Transverse colon (tissue), 4 donors: ENCODE data around the gene ARID4B. TPM values are rescaled to one million over a fixed set of nuclear protein-coding genes. Genes with fewer than 3 reads are reported as not detected.

Experiments used
- DNase-seq: peaks from one replicate; pipeline ENCODE4 v3.0.0-alpha.2; 2019
- H3K27ac ChIP-seq, 4 donors: fragments of 200-600 bp; sonication (generic); 2 replicates each; pipeline ENCODE4 v1.5.1; 2016 to 2018; ENCODE audit warnings: inconsistent platforms in 4 of 4
- H3K27me3 ChIP-seq: fragments of 200-600 bp; sonication (generic); 2 replicates; pipeline ENCODE4 v1.5.1; 2017; ENCODE audit warnings: inconsistent platforms
- H3K36me3 ChIP-seq, 4 donors: fragments of 200-600 bp; sonication (generic); 2 replicates each; pipeline ENCODE4 v1.5.1; 2017 to 2019; ENCODE audit warnings: inconsistent platforms in 4 of 4
- H3K4me1 ChIP-seq, 4 donors: fragments of 200-600 bp; sonication (generic); 2 replicates each; pipeline ENCODE4 v1.5.1; 2017 to 2020; ENCODE audit warnings: inconsistent platforms in 4 of 4
- H3K4me3 ChIP-seq, 4 donors: fragments of 200-600 bp; sonication (generic); 1 replicate in 1 of 4; 2 replicates in 3 of 4; pipeline versions ENCODE4 v1.5.1 to v1.6.1; 2017 to 2019; ENCODE audit warnings: inconsistent platforms in 4 of 4
- H3K9me3 ChIP-seq, 2 donors: fragments of 200-600 bp; sonication (generic); 2 replicates each; pipeline ENCODE4 v1.5.1; 2017 to 2019; ENCODE audit warnings: inconsistent platforms in 2 of 2
- EP300 ChIP-seq: sonication (generic); formaldehyde crosslinking; IDR thresholded peaks from one replicate; pipeline ENCODE4 v1.6.1; 2017; ENCODE audit warnings: antibody characterized with exemption, low read depth
- POLR2A ChIP-seq: fragments of 450-650 bp; IDR thresholded peaks from one replicate; pipeline ENCODE4 v1.6.1; 2016; ENCODE audit warnings: antibody characterized with exemption, mild to moderate bottlenecking, moderate library complexity
- POLR2AphosphoS5 ChIP-seq, 3 donors: sonication (generic); formaldehyde crosslinking; IDR thresholded peaks; one replicate each; pipeline ENCODE4 v1.6.1; 2016; ENCODE audit warnings: antibody characterized with exemption in 3 of 3
- WGBS, 2 donors: methylation state at CpG; one replicate each; pipeline ENCODE4 v1.1.5; 2018; ENCODE audit warnings: low coverage in 1 of 2; 5-methylcytosine and 5-hydroxymethylcytosine counted together
- in situ Hi-C, 4 donors: fragments of 200-750 bp; cut with MboI; loops; one replicate each; pipeline versions ENCODE4 v1.15.0 to v1.15.1; 2017; ENCODE audit warnings: low sequenced_read_pairs in 3 of 4, low pct_ligation_motif_present in 1 of 4, low pct_unique_long_range_greater_than_20kb in 1 of 4
- intact Hi-C: fragments of 100-400 bp; cut with DNase I; formaldehyde crosslinking; loops from one replicate; pipeline ENCODE4 v1.15.1; 2023; ENCODE audit warnings: low total_unique reads
- total RNA-seq, 4 donors: library from RNA; depleted of rRNA; stranded (reverse); fragments of >200 nt; gene quantifications; one replicate each; pipeline ENCODE4 v1.1.0, GENCODE V29; 2016
- TF ChIP-seq, protein P1 (sequence below), 5 experiments: fragments of 200-600 bp in 3 of 5; fragments of 450-650 bp in 2 of 5; sonication (generic) in 3 of 5; IDR thresholded peaks; 1 replicate in 2 of 5; 2 replicates in 3 of 5; pipeline ENCODE4 v1.5.1; 2016 to 2017; ENCODE audit warnings: antibody characterized with exemption in 5 of 5, inconsistent platforms in 3 of 5, mild to moderate bottlenecking in 2 of 5, moderate library complexity in 1 of 5

ARID4B gene
- total RNA-seq, 4 donors from 2014 or later, result 9.2 to 52.0 (median 34.0) TPM

DNA sequence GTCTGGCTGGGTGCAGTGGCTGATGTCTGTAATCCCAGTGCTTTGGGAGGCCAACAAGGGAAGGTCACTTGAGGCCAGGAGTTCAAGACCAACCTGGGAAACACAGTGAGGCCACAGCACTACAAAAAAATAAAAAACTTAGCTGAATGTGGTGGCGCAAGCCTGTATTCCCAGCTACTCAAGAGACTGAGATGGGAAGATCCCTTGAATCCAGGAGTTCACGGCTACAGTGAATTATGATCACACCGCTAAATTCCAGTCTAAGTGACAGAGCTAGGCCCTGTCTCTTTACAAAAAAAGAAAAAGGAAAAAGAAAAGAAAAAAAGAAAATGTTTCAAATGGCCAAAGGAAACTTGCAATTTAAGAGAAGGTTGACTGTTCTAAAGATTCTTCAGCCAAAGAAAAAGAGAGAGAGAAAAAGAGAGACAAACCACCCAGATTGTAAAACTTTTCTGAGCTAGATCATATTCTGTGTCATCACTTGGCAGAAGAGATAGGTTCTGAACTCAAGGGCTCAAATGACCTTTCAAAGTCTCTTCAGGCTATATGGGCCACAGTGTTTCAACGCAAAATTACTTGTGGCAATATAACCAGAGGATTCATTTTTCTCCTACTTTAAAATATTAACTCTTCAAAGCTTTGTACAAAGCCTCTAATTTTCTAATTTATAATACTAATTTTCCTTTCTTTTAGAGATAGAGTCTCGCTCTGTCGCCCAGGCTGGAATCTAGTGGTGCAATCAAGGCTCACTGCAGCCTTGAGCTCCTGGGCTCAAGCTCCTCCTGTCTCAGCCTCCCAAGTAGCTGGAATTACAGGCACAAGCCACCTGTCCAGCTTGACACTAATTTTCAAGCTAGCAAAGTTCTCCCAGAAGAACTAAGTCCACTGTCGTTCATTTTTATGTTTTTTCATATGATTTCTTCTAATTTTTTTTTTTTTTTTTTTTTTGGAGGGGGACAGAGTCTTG is 20.5 kb downstream of the ARID4B start:
- Histone ChIP-seq H3K4me3 (no peak overlapping the region), H3K4me1 (peaks cover 9 to 66% (median 15%) of the 10 kb centered on the region in 4 donors), H3K36me3 (no peaks in the 10 kb centered on the region), H3K9me3 (no peaks in the 10 kb centered on the region), H3K27ac (peak overlapping the region in 1 of 4 donors; percentile 40), H3K27me3 (no peaks in the 10 kb centered on the region)
- DNase-seq, result no peak
- WGBS, 2 donors, result 82 to 84% methylated on average over 5 to 7 of the region's 7 CpGs
- in situ Hi-C loops (no loop called here), intact Hi-C loops (no loop called here)
- TF ChIP-seq, protein P1, sequence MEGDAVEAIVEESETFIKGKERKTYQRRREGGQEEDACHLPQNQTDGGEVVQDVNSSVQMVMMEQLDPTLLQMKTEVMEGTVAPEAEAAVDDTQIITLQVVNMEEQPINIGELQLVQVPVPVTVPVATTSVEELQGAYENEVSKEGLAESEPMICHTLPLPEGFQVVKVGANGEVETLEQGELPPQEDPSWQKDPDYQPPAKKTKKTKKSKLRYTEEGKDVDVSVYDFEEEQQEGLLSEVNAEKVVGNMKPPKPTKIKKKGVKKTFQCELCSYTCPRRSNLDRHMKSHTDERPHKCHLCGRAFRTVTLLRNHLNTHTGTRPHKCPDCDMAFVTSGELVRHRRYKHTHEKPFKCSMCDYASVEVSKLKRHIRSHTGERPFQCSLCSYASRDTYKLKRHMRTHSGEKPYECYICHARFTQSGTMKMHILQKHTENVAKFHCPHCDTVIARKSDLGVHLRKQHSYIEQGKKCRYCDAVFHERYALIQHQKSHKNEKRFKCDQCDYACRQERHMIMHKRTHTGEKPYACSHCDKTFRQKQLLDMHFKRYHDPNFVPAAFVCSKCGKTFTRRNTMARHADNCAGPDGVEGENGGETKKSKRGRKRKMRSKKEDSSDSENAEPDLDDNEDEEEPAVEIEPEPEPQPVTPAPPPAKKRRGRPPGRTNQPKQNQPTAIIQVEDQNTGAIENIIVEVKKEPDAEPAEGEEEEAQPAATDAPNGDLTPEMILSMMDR (IDR thresholded peaks at IDR 0.05), result no peak
- no peak for TF ChIP-seq POLR2A
- no peak for TF ChIP-seq POLR2AphosphoS5 (IDR thresholded peaks at IDR 0.05)
- no peak for TF ChIP-seq EP300

- DNase-seq, result no peak
Measured at GRCh38 chr1:235304549-235305451, 23.2 kb downstream of the ARID4B start.

GRCh38 chr1:235302143-235302542 is 25.8 kb downstream of the ARID4B start:
- peaks cover 9 to 61% (median 24%) of the 10 kb centered on the region in 4 donors for H3K4me1 ChIP-seq
- no peak for DNase-seq
- TF ChIP-seq EP300, result no peak
- TF ChIP-seq POLR2A, result no peak
- TF ChIP-seq, protein P1 (IDR thresholded peaks at IDR 0.05), result no peak
- TF ChIP-seq POLR2AphosphoS5 (IDR thresholded peaks at IDR 0.05), result no peak
- intact Hi-C loops (no loop called here), in situ Hi-C loops (no loop called here)
- H3K27ac ChIP-seq, result no peak overlapping the region
- no peaks in the 10 kb centered on the region for H3K27me3 ChIP-seq
- 86% methylated on average over 1 of the region's 1 CpG; no CpG with 5 or more reads in 1 of the 2 donors for WGBS, 2 donors
- H3K4me3 ChIP-seq, result no peak overlapping the region
- no peaks in the 10 kb centered on the region for H3K36me3 ChIP-seq
- no peaks in the 10 kb centered on the region for H3K9me3 ChIP-seq

More at GRCh38 chr1:235304549-235305451, 23.2 kb downstream of the ARID4B start:
- peaks cover 6 to 54% (median 14%) of the 10 kb centered on the region in 4 donors for H3K4me1 ChIP-seq
- 53 to 75% methylated on average over 4 to 6 of the region's 6 CpGs for WGBS, 2 donors
- no peaks in the 10 kb centered on the region for H3K27me3 ChIP-seq
- no peaks in the 10 kb centered on the region for H3K9me3 ChIP-seq
- H3K4me3 ChIP-seq, result no peak overlapping the region
- no peaks in the 10 kb centered on the region for H3K36me3 ChIP-seq
- TF ChIP-seq EP300, result no peak
- TF ChIP-seq, protein P1 (IDR thresholded peaks at IDR 0.05), result no peak
- TF ChIP-seq POLR2AphosphoS5 (IDR thresholded peaks at IDR 0.05), result no peak
- no peak for TF ChIP-seq POLR2A
- in situ Hi-C loops, result no loop called here
- peak overlapping the region in 2 of 4 donors; percentile 16 to 24 for H3K27ac ChIP-seq
- intact Hi-C loops, result no loop called here
